ENCODE data around the gene SDK1.

GRCh38 chr7:4168041-4168440 is 867.0 kb downstream of the SDK1 start:
- TF ChIP-seq KDM5A (IDR thresholded peaks at IDR 0.05) (no peak), POLR2A (IDR thresholded peaks at IDR 0.05; ENCODE audit: low read length) (no peak), RAD21 (conservative IDR thresholded peaks at IDR 0.05 in 1 of 2, IDR thresholded peaks at IDR 0.05 in 1 of 2) (no peak), PHF8 (IDR thresholded peaks at IDR 0.05; ENCODE audit: borderline replicate concordance, low read depth) (no peak), JUN (IDR thresholded peaks at IDR 0.05) (no peak), RCOR1 (IDR thresholded peaks at IDR 0.05; ENCODE audit: low read depth, low read length) (no peak), MYC (IDR thresholded peaks at IDR 0.05; ENCODE audit: borderline replicate concordance, low read length) (no peak), FOSL2 (IDR thresholded peaks at IDR 0.05) (no peak), FOSL2 (CRISPR knock-in tag; IDR thresholded peaks at IDR 0.05) (no peak), POLR2AphosphoS2 (conservative IDR thresholded peaks at IDR 0.05; ENCODE audit: low read length) (no peak)
- TF ChIP-seq, protein P1, sequence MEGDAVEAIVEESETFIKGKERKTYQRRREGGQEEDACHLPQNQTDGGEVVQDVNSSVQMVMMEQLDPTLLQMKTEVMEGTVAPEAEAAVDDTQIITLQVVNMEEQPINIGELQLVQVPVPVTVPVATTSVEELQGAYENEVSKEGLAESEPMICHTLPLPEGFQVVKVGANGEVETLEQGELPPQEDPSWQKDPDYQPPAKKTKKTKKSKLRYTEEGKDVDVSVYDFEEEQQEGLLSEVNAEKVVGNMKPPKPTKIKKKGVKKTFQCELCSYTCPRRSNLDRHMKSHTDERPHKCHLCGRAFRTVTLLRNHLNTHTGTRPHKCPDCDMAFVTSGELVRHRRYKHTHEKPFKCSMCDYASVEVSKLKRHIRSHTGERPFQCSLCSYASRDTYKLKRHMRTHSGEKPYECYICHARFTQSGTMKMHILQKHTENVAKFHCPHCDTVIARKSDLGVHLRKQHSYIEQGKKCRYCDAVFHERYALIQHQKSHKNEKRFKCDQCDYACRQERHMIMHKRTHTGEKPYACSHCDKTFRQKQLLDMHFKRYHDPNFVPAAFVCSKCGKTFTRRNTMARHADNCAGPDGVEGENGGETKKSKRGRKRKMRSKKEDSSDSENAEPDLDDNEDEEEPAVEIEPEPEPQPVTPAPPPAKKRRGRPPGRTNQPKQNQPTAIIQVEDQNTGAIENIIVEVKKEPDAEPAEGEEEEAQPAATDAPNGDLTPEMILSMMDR (IDR thresholded peaks at IDR 0.05) = no peak
- TF ChIP-seq, protein P2, sequence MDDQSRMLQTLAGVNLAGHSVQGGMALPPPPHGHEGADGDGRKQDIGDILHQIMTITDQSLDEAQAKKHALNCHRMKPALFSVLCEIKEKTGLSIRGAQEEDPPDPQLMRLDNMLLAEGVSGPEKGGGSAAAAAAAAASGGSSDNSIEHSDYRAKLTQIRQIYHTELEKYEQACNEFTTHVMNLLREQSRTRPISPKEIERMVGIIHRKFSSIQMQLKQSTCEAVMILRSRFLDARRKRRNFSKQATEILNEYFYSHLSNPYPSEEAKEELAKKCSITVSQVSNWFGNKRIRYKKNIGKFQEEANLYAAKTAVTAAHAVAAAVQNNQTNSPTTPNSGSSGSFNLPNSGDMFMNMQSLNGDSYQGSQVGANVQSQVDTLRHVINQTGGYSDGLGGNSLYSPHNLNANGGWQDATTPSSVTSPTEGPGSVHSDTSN (IDR thresholded peaks at IDR 0.05) = no peak
- TF ChIP-seq, protein P3, sequence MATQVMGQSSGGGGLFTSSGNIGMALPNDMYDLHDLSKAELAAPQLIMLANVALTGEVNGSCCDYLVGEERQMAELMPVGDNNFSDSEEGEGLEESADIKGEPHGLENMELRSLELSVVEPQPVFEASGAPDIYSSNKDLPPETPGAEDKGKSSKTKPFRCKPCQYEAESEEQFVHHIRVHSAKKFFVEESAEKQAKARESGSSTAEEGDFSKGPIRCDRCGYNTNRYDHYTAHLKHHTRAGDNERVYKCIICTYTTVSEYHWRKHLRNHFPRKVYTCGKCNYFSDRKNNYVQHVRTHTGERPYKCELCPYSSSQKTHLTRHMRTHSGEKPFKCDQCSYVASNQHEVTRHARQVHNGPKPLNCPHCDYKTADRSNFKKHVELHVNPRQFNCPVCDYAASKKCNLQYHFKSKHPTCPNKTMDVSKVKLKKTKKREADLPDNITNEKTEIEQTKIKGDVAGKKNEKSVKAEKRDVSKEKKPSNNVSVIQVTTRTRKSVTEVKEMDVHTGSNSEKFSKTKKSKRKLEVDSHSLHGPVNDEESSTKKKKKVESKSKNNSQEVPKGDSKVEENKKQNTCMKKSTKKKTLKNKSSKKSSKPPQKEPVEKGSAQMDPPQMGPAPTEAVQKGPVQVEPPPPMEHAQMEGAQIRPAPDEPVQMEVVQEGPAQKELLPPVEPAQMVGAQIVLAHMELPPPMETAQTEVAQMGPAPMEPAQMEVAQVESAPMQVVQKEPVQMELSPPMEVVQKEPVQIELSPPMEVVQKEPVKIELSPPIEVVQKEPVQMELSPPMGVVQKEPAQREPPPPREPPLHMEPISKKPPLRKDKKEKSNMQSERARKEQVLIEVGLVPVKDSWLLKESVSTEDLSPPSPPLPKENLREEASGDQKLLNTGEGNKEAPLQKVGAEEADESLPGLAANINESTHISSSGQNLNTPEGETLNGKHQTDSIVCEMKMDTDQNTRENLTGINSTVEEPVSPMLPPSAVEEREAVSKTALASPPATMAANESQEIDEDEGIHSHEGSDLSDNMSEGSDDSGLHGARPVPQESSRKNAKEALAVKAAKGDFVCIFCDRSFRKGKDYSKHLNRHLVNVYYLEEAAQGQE (IDR thresholded peaks at IDR 0.05) = no peak
- TF ChIP-seq, protein P4, sequence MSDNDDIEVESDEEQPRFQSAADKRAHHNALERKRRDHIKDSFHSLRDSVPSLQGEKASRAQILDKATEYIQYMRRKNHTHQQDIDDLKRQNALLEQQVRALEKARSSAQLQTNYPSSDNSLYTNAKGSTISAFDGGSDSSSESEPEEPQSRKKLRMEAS (IDR thresholded peaks at IDR 0.05) = no peak

Measured in A549 (cell line).